WTC11 (cell line): Measurements from ENCODE around the gene ARHGEF28. TPM values are rescaled to one million over a fixed set of nuclear protein-coding genes. Genes with fewer than 3 reads are reported as not detected.

Experiments
- ATAC-seq: fragments of 200-7000 bp; cut with Tn5 transposase; 2 replicates; pipeline ENCODE4 v1.10.0; 2021; ENCODE audit warnings: mild to moderate bottlenecking, moderate library complexity
- CTCF ChIA-PET: fragments of 300-600 bp; sonication (Branson Sonifier 250); formaldehyde crosslinking; loops from one replicate; lab custom pipeline; 2021; ENCODE audit warnings: antibody characterized with exemption; lab: Charles Lee
- POLR2A ChIA-PET: fragments of 350-600 bp; sonication (Branson Sonifier 250); formaldehyde crosslinking; loops from one replicate; lab custom pipeline; 2021; ENCODE audit warnings: antibody characterized with exemption; lab: Charles Lee
- DNase-seq: peaks from one replicate; pipeline ENCODE4 v3.0.0; 2021; ENCODE audit warnings: low spot score
- H3K27ac Mint-ChIP-seq: 2 replicates; pipeline ENCODE4 v1.8.0; 2021; ENCODE audit warnings: mixed read lengths
- H3K27me3 Mint-ChIP-seq: 2 replicates; pipeline ENCODE4 v1.8.0; 2021; ENCODE audit warnings: low read depth, mild to moderate bottlenecking, moderate library complexity, mixed read lengths
- H3K36me3 Mint-ChIP-seq: 2 replicates; pipeline ENCODE4 v1.8.0; 2021; ENCODE audit warnings: mixed read lengths
- H3K4me1 Mint-ChIP-seq: 2 replicates; pipeline ENCODE4 v1.8.0; 2022; ENCODE audit warnings: mixed read lengths
- H3K4me3 Mint-ChIP-seq: 2 replicates; pipeline ENCODE4 v1.8.0; 2021; ENCODE audit warnings: mild to moderate bottlenecking, moderate library complexity, mixed read lengths
- H3K9me3 Mint-ChIP-seq: 2 replicates; pipeline ENCODE4 v1.8.0; 2021; ENCODE audit warnings: mixed read lengths
- ATF1 ChIP-seq: sonication (generic); formaldehyde crosslinking; IDR thresholded peaks from 2 replicates; pipeline ENCODE4 v1.8.1; 2023; ENCODE audit warnings: mild to moderate bottlenecking, moderate library complexity, missing genetic modification reagents
- ATF6 ChIP-seq: sonication (generic); formaldehyde crosslinking; IDR thresholded peaks from 2 replicates; pipeline ENCODE4 v1.8.1; 2023; ENCODE audit warnings: mild to moderate bottlenecking, missing genetic modification reagents
- CBFB ChIP-seq: sonication (generic); formaldehyde crosslinking; IDR thresholded peaks from 2 replicates; pipeline ENCODE4 v1.8.1; 2022; ENCODE audit warnings: mild to moderate bottlenecking, low read depth, missing genetic modification reagents
- GABPB1 ChIP-seq: sonication (generic); formaldehyde crosslinking; IDR thresholded peaks from 2 replicates; pipeline ENCODE4 v1.8.1; 2023; ENCODE audit warnings: mild to moderate bottlenecking, missing genetic modification reagents
- HMGXB4 ChIP-seq: sonication (generic); formaldehyde crosslinking; IDR thresholded peaks from 2 replicates; pipeline ENCODE4 v1.8.1; 2023; ENCODE audit warnings: mild to moderate bottlenecking, moderate library complexity, missing genetic modification reagents
- NFATC4 ChIP-seq: fragments of 250-450 bp; sonication (Bioruptor Pico); IDR thresholded peaks from 2 replicates; pipeline ENCODE4 v1.9.0; 2021; ENCODE audit warnings: mild to moderate bottlenecking
- OVOL2 ChIP-seq: fragments of 250-450 bp; sonication (Bioruptor Pico); IDR thresholded peaks from 2 replicates; pipeline ENCODE4 v1.9.0; 2021; ENCODE audit warnings: mild to moderate bottlenecking, borderline replicate concordance
- PRDM15 ChIP-seq: sonication (generic); formaldehyde crosslinking; IDR thresholded peaks from 2 replicates; pipeline ENCODE4 v1.8.0; 2022; ENCODE audit warnings: missing genetic modification reagents
- RORB ChIP-seq: fragments of 250-450 bp; sonication (Bioruptor Pico); IDR thresholded peaks from 2 replicates; pipeline ENCODE4 v1.9.0; 2021; ENCODE audit warnings: mild to moderate bottlenecking
- SP1 ChIP-seq: sonication (generic); formaldehyde crosslinking; conservative IDR thresholded peaks from 2 replicates; pipeline ENCODE4 v1.8.1; 2022; ENCODE audit warnings: missing genetic modification reagents
- TP53 ChIP-seq: sonication (generic); formaldehyde crosslinking; IDR thresholded peaks from 2 replicates; pipeline ENCODE4 v1.8.1; 2023; ENCODE audit warnings: mild to moderate bottlenecking, missing genetic modification reagents
- ZNF232 ChIP-seq: sonication (generic); formaldehyde crosslinking; IDR thresholded peaks from 2 replicates; pipeline ENCODE4 v1.8.0; 2022; ENCODE audit warnings: mild to moderate bottlenecking, missing genetic modification reagents
- ZNF423 ChIP-seq: fragments of 250-450 bp; sonication (Bioruptor Pico); IDR thresholded peaks from 2 replicates; pipeline ENCODE4 v2.1.2; 2022; ENCODE audit warnings: mild to moderate bottlenecking, moderate library complexity
- total RNA-seq: library from RNA; stranded (reverse); gene quantifications from 3 replicates; pipeline ENCODE4 v1.2.3, GENCODE V29; 2021
- TF ChIP-seq, protein P1 (sequence below): fragments of 250-450 bp; sonication (Bioruptor Pico); IDR thresholded peaks from 2 replicates; pipeline ENCODE4 v2.1.2; 2022; ENCODE audit warnings: mild to moderate bottlenecking, moderate library complexity
- TF ChIP-seq, protein P2 (sequence below): sonication (generic); formaldehyde crosslinking; conservative IDR thresholded peaks from 2 replicates; pipeline ENCODE4 v1.8.1; 2022; ENCODE audit warnings: mild to moderate bottlenecking, missing genetic modification reagents
- TF ChIP-seq, protein P3 (sequence below): sonication (generic); formaldehyde crosslinking; IDR thresholded peaks from 2 replicates; pipeline ENCODE4 v1.8.0; 2022; ENCODE audit warnings: mild to moderate bottlenecking, missing genetic modification reagents

The ARHGEF28 gene
- total RNA-seq, 1 experiment from 2014 or later: 0.96 TPM

- TF ChIP-seq, protein P1, sequence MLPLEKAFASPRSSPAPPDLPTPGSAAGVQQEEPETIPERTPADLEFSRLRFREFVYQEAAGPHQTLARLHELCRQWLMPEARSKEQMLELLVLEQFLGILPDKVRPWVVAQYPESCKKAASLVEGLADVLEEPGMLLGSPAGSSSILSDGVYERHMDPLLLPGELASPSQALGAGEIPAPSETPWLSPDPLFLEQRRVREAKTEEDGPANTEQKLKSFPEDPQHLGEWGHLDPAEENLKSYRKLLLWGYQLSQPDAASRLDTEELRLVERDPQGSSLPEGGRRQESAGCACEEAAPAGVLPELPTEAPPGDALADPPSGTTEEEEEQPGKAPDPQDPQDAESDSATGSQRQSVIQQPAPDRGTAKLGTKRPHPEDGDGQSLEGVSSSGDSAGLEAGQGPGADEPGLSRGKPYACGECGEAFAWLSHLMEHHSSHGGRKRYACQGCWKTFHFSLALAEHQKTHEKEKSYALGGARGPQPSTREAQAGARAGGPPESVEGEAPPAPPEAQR: no peak
These were observed 139.0 kb downstream of the ARHGEF28 start (continued) for GRCh38 chr5:73764996-73765395.

DNA sequence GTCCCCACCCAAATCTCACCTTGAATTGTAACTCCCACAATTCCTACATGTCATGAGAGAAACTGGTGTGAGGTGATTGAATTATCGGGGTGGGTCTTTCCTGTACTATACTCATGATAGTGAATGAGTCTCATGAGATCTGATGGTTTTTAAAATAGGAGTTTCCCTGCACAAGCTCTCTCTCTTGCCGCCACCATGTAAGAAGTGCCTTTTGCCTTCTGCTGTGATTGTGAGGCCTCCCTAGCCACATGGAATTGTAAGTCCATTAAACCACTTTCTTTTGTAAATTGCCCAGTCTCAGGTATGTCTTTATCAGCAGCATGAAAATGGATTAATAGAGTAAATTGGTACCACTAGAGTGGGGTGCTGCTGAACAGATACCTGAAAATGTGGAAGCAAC, 140.9 kb downstream of the ARHGEF28 start:
- no peak for TF ChIP-seq TP53 (CRISPR knock-in tag)
- no peak for TF ChIP-seq CBFB (CRISPR knock-in tag)
- no peak for TF ChIP-seq SP1 (CRISPR knock-in tag)
- TF ChIP-seq HMGXB4 (CRISPR knock-in tag): no peak
- no peak for TF ChIP-seq OVOL2
- no peak for TF ChIP-seq ATF1 (CRISPR knock-in tag)
- TF ChIP-seq, protein P2, sequence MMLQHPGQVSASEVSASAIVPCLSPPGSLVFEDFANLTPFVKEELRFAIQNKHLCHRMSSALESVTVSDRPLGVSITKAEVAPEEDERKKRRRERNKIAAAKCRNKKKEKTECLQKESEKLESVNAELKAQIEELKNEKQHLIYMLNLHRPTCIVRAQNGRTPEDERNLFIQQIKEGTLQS: no peak
- no peak for TF ChIP-seq ZNF232 (CRISPR knock-in tag)
- TF ChIP-seq, protein P1: no peak
- no peak for TF ChIP-seq RORB (CRISPR knock-in tag)
- TF ChIP-seq ZNF423 (CRISPR knock-in tag): no peak
- TF ChIP-seq, protein P3, sequence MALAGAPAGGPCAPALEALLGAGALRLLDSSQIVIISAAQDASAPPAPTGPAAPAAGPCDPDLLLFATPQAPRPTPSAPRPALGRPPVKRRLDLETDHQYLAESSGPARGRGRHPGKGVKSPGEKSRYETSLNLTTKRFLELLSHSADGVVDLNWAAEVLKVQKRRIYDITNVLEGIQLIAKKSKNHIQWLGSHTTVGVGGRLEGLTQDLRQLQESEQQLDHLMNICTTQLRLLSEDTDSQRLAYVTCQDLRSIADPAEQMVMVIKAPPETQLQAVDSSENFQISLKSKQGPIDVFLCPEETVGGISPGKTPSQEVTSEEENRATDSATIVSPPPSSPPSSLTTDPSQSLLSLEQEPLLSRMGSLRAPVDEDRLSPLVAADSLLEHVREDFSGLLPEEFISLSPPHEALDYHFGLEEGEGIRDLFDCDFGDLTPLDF: no peak
- TF ChIP-seq NFATC4 (CRISPR knock-in tag): no peak
- no peak for TF ChIP-seq PRDM15 (CRISPR knock-in tag)
- TF ChIP-seq GABPB1 (CRISPR knock-in tag): no peak
- no peak for TF ChIP-seq ATF6 (CRISPR knock-in tag)

More for the DNA sequence above, 140.9 kb downstream of the ARHGEF28 start:
- ATAC-seq (no peak), DNase-seq (no peak)
- Mint-ChIP-seq H3K9me3 (peaks cover 43% of the 10 kb centered on the region), H3K4me3 (no peak overlapping the region), H3K36me3 (peaks cover 30% of the 10 kb centered on the region), H3K27me3 (no peaks in the 10 kb centered on the region), H3K4me1 (no peaks in the 10 kb centered on the region), H3K27ac (no peak overlapping the region)
- ChIA-PET CTCF (no interaction called here), POLR2A (no interaction called here)
